ENCODE results near the gene ANXA11. TPM values are rescaled to one million over a fixed set of nuclear protein-coding genes. Genes with fewer than 3 reads are reported as not detected.
A peak's percentile ranks its signal among the peaks of the same experiment; 100 is the strongest.

ANXA11 gene
- total RNA-seq, 1 experiment from 2014 or later = 67.3 TPM

- DNase-seq = peak; percentile 94
- Histone ChIP-seq H3K27me3 (ENCODE audit: control insufficient read depth, insufficient read depth, low read length) (no peaks in the 10 kb centered on the region), H3K36me3 (replicated peaks; ENCODE audit: control insufficient read depth, insufficient read depth, low read length) (peaks cover 2% of the 10 kb centered on the region)
Measured at GRCh38 chr10:80168679-80169380, 36.5 kb downstream of the ANXA11 start.

GRCh38 chr10:80168162-80168511, 37.2 kb downstream of the ANXA11 start:
- peaks cover 3% of the 10 kb centered on the region for H3K36me3 ChIP-seq (replicated peaks; ENCODE audit: control insufficient read depth, insufficient read depth, low read length)
- no peak overlapping the region for H3K4me3 ChIP-seq (ENCODE audit: insufficient read depth, low read depth, low read length)
- no peak for DNase-seq
- H3K27me3 ChIP-seq (ENCODE audit: control insufficient read depth, insufficient read depth, low read length) = no peaks in the 10 kb centered on the region

More at GRCh38 chr10:80168679-80169380, 36.5 kb downstream of the ANXA11 start:
- no peak overlapping the region for H3K4me3 ChIP-seq (ENCODE audit: insufficient read depth, low read depth, low read length)

- Histone ChIP-seq H3K4me3 (ENCODE audit: insufficient read depth, low read depth, low read length) (no peak overlapping the region), H3K36me3 (replicated peaks; ENCODE audit: control insufficient read depth, insufficient read depth, low read length) (peaks cover 3% of the 10 kb centered on the region), H3K27me3 (ENCODE audit: control insufficient read depth, insufficient read depth, low read length) (no peaks in the 10 kb centered on the region)
- DNase-seq = no peak
Measured at GRCh38 chr10:80167471-80168161, 37.7 kb downstream of the ANXA11 start.

GRCh38 chr10:80166581-80167470, 38.5 kb downstream of the ANXA11 start:
- no peak for DNase-seq
- Histone ChIP-seq H3K4me3 (ENCODE audit: insufficient read depth, low read depth, low read length) (no peak overlapping the region), H3K36me3 (replicated peaks; ENCODE audit: control insufficient read depth, insufficient read depth, low read length) (peaks cover 3% of the 10 kb centered on the region), H3K27me3 (ENCODE audit: control insufficient read depth, insufficient read depth, low read length) (no peaks in the 10 kb centered on the region)

GRCh38 chr10:80165173-80165572, 40.2 kb downstream of the ANXA11 start:
- H3K36me3 ChIP-seq (replicated peaks; ENCODE audit: control insufficient read depth, insufficient read depth, low read length) = peaks cover 3% of the 10 kb centered on the region

GRCh38 chr10:80164596-80164995, 40.7 kb downstream of the ANXA11 start:
- DNase-seq = no peak
- no peaks in the 10 kb centered on the region for H3K27me3 ChIP-seq (ENCODE audit: control insufficient read depth, insufficient read depth, low read length)
- no peak overlapping the region for H3K4me3 ChIP-seq (ENCODE audit: insufficient read depth, low read depth, low read length)
- peaks cover 3% of the 10 kb centered on the region for H3K36me3 ChIP-seq (replicated peaks; ENCODE audit: control insufficient read depth, insufficient read depth, low read length)

More at GRCh38 chr10:80165173-80165572, 40.2 kb downstream of the ANXA11 start:
- no peak for DNase-seq
- Histone ChIP-seq H3K27me3 (ENCODE audit: control insufficient read depth, insufficient read depth, low read length) (no peaks in the 10 kb centered on the region), H3K4me3 (ENCODE audit: insufficient read depth, low read depth, low read length) (no peak overlapping the region)

GRCh38 chr10:80163741-80164341, 41.5 kb downstream of the ANXA11 start:
- Histone ChIP-seq H3K36me3 (replicated peaks; ENCODE audit: control insufficient read depth, insufficient read depth, low read length) (peaks cover 4% of the 10 kb centered on the region), H3K4me3 (ENCODE audit: insufficient read depth, low read depth, low read length) (no peak overlapping the region), H3K27me3 (ENCODE audit: control insufficient read depth, insufficient read depth, low read length) (no peaks in the 10 kb centered on the region)
- DNase-seq = no peak

- no peak overlapping the region for H3K4me3 ChIP-seq (ENCODE audit: insufficient read depth, low read depth, low read length)
- peaks cover 17% of the 10 kb centered on the region for H3K36me3 ChIP-seq (replicated peaks; ENCODE audit: control insufficient read depth, insufficient read depth, low read length)
- DNase-seq = peak; percentile 73
- H3K27me3 ChIP-seq (ENCODE audit: control insufficient read depth, insufficient read depth, low read length) = no peaks in the 10 kb centered on the region
Measured at GRCh38 chr10:80161321-80162083, 43.8 kb downstream of the ANXA11 start.

- H3K36me3 ChIP-seq (replicated peaks; ENCODE audit: control insufficient read depth, insufficient read depth, low read length) = peaks cover 17% of the 10 kb centered on the region
- H3K4me3 ChIP-seq (ENCODE audit: insufficient read depth, low read depth, low read length) = no peak overlapping the region
- DNase-seq = no peak
- no peaks in the 10 kb centered on the region for H3K27me3 ChIP-seq (ENCODE audit: control insufficient read depth, insufficient read depth, low read length)
Measured at GRCh38 chr10:80160361-80161320, 44.7 kb downstream of the ANXA11 start.

- no peaks in the 10 kb centered on the region for H3K27me3 ChIP-seq (ENCODE audit: control insufficient read depth, insufficient read depth, low read length)
- H3K4me3 ChIP-seq (ENCODE audit: insufficient read depth, low read depth, low read length) = no peak overlapping the region
- H3K36me3 ChIP-seq (replicated peaks; ENCODE audit: control insufficient read depth, insufficient read depth, low read length) = peaks cover 17% of the 10 kb centered on the region
- DNase-seq = no peak
Measured at GRCh38 chr10:80159166-80159873, 46.0 kb downstream of the ANXA11 start.

- no peaks in the 10 kb centered on the region for H3K27me3 ChIP-seq (ENCODE audit: control insufficient read depth, insufficient read depth, low read length)
- peaks cover 15% of the 10 kb centered on the region for H3K36me3 ChIP-seq (replicated peaks; ENCODE audit: control insufficient read depth, insufficient read depth, low read length)
- H3K4me3 ChIP-seq (ENCODE audit: insufficient read depth, low read depth, low read length) = no peak overlapping the region
- no peak for DNase-seq
Measured at GRCh38 chr10:80158598-80159127, 46.7 kb downstream of the ANXA11 start.

- no peak overlapping the region for H3K4me3 ChIP-seq (ENCODE audit: insufficient read depth, low read depth, low read length)
- peaks cover 15% of the 10 kb centered on the region for H3K36me3 ChIP-seq (replicated peaks; ENCODE audit: control insufficient read depth, insufficient read depth, low read length)
- DNase-seq = no peak
- no peaks in the 10 kb centered on the region for H3K27me3 ChIP-seq (ENCODE audit: control insufficient read depth, insufficient read depth, low read length)
Measured at GRCh38 chr10:80158126-80158525, 47.2 kb downstream of the ANXA11 start.
